Neutrophil (primary cell): ENCODE measurements around the gene PGP.
"Not testable (repeated sequence)": the region's sequence is repeated elsewhere in the genome, so short reads cannot be mapped to it uniquely, and the experiment has no call there.

Experiments used
- H3K27ac ChIP-seq: fragments of 200-600 bp; sonication (generic); 2 replicates; pipeline ENCODE4 v1.5.1; 2016; ENCODE audit warnings: mild to moderate bottlenecking, moderate library complexity
- H3K27me3 ChIP-seq: fragments of 200-600 bp; sonication (generic); 2 replicates; pipeline ENCODE4 v1.6.0; 2016; ENCODE audit warnings: mild to moderate bottlenecking
- H3K36me3 ChIP-seq: fragments of 200-600 bp; sonication (generic); 2 replicates; pipeline ENCODE4 v1.5.1; 2017
- H3K4me1 ChIP-seq, 2 experiments: fragments of 200-600 bp in 1 of 2; sonication (generic) in 1 of 2; 1 replicate in 1 of 2; 2 replicates in 1 of 2; pipeline versions ENCODE4 v1.5.1 to v1.6.1; 2013 to 2016; ENCODE audit warnings: low read depth in 1 of 2, low read length in 1 of 2, mild to moderate bottlenecking in 1 of 2, moderate library complexity in 1 of 2; ENCODE audit not compliant: control insufficient read depth in 1 of 2, insufficient read depth in 1 of 2
- H3K4me3 ChIP-seq, 2 experiments: fragments of 200-600 bp in 1 of 2; sonication (generic) in 1 of 2; 1 replicate in 1 of 2; 2 replicates in 1 of 2; pipeline ENCODE4 v1.5.1; 2013 to 2016; ENCODE audit warnings: low read depth in 1 of 2, low read length in 1 of 2, mild to moderate bottlenecking in 1 of 2, moderate library complexity in 1 of 2
- H3K9me3 ChIP-seq: fragments of 200-600 bp; sonication (generic); 2 replicates; pipeline ENCODE4 v1.5.1; 2016
- TF ChIP-seq, protein P1 (sequence below): fragments of 200-600 bp; sonication (generic); IDR thresholded peaks from 2 replicates; pipeline ENCODE4 v1.5.1; 2016; ENCODE audit warnings: antibody characterized with exemption

Gene PGP

GRCh38 chr16:2214719-2214968 is at the start of gene PGP:
PGP (minus strand) TSS chr16:2214840; CDS start chr16:2214777, 63 bp downstream.
- Histone ChIP-seq H3K9me3 (no peaks in the 10 kb centered on the region), H3K4me3 (peak within 1 kb of the TSS; percentile 68 to 92), H3K4me1 (peaks cover 40 to 41% of the 10 kb centered on the region in 2 experiments), H3K27ac (peak within 1 kb of the TSS; percentile 82), H3K27me3 (no peaks in the 10 kb centered on the region), H3K36me3 (peaks cover 7% of the 10 kb centered on the region)
- TF ChIP-seq, protein P1, sequence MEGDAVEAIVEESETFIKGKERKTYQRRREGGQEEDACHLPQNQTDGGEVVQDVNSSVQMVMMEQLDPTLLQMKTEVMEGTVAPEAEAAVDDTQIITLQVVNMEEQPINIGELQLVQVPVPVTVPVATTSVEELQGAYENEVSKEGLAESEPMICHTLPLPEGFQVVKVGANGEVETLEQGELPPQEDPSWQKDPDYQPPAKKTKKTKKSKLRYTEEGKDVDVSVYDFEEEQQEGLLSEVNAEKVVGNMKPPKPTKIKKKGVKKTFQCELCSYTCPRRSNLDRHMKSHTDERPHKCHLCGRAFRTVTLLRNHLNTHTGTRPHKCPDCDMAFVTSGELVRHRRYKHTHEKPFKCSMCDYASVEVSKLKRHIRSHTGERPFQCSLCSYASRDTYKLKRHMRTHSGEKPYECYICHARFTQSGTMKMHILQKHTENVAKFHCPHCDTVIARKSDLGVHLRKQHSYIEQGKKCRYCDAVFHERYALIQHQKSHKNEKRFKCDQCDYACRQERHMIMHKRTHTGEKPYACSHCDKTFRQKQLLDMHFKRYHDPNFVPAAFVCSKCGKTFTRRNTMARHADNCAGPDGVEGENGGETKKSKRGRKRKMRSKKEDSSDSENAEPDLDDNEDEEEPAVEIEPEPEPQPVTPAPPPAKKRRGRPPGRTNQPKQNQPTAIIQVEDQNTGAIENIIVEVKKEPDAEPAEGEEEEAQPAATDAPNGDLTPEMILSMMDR: no peak

GRCh38 chr16:2263026-2263425 is 48.4 kb upstream of the PGP start:
- H3K27me3 ChIP-seq, H3K9me3 ChIP-seq, H3K4me3 ChIP-seq, H3K27ac ChIP-seq: not testable (repeated sequence)
- Histone ChIP-seq H3K36me3 (peaks cover 55% of the 10 kb centered on the region), H3K4me1 (peaks cover 9 to 11% of the 10 kb centered on the region in 2 experiments)

GRCh38 chr16:2260250-2260649 is 45.6 kb upstream of the PGP start:
- Histone ChIP-seq H3K27ac (no peak overlapping the region), H3K27me3 (no peaks in the 10 kb centered on the region), H3K36me3 (peaks cover 83% of the 10 kb centered on the region), H3K9me3 (no peaks in the 10 kb centered on the region), H3K4me1 (no peaks in the 10 kb centered on the region), H3K4me3 (no peak overlapping the region)
- TF ChIP-seq, protein P1: no peak

DNA sequence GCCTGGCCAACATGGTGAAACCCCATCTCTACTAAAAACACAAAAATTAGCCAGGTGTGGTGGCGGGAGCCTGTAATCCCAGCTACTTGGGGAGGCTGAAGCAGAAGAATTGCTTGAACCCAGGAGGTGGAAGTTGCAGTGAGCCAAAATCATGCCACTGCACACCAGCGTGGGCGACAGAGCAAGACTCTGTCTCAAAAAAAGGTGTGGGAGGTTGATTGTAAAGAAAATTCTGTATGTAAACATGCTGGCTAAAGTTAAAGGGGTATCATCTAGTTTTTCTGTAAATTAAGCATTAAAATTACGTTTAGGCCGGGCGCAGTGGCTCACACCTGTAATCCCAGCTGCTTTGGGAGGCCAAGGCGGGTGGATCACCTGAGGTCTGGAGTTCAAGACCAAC is 43.9 kb upstream of the PGP start:
- H3K36me3 ChIP-seq: peaks cover 92% of the 10 kb centered on the region
- H3K27ac ChIP-seq, H3K4me1 ChIP-seq, H3K9me3 ChIP-seq, H3K27me3 ChIP-seq, H3K4me3 ChIP-seq: not testable (repeated sequence)

GRCh38 chr16:2257726-2258125 is 43.1 kb upstream of the PGP start:
- H3K27ac ChIP-seq: no peak overlapping the region
- no peak overlapping the region for H3K4me3 ChIP-seq
- no peaks in the 10 kb centered on the region for H3K27me3 ChIP-seq
- H3K4me1 ChIP-seq: no peaks in the 10 kb centered on the region
- no peaks in the 10 kb centered on the region for H3K9me3 ChIP-seq
- TF ChIP-seq, protein P1: no peak
- peaks cover 92% of the 10 kb centered on the region for H3K36me3 ChIP-seq

DNA sequence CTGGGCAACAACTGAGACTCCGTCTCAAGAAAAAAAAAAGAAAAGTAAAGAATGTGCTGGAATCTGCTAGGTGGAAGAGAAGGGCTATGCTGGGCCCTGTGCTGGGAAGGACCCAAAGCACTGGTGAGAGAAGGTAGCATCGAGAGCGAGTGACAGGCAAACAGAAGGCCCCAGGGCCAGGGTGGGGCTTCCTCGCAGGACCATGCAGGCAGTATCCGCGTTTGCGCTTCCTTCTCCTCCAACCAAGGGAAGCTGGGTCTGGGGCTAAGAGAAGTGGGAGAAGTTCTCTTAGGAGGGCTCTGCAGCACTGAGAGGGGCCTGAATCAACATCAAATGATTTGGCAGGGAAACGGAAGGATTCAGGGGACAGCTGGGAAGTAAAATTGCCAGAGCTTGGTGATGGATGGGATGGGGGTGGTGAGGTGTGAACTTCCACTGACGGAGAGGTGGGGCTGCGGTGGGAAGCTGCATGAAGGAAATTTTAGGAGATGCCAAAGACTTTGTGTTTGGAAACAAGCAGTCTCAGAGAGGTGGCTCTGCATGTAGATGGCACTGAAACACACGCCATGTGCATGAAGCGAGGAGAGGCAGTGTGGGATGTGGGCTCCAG is 42.0 kb upstream of the PGP start:
- Histone ChIP-seq H3K4me1 (peaks cover 6 to 7% of the 10 kb centered on the region in 2 experiments), H3K27ac (no peak overlapping the region), H3K4me3 (no peak overlapping the region), H3K36me3 (peaks cover 81% of the 10 kb centered on the region), H3K27me3 (no peaks in the 10 kb centered on the region), H3K9me3 (no peaks in the 10 kb centered on the region)
- TF ChIP-seq, protein P1: no peak

DNA sequence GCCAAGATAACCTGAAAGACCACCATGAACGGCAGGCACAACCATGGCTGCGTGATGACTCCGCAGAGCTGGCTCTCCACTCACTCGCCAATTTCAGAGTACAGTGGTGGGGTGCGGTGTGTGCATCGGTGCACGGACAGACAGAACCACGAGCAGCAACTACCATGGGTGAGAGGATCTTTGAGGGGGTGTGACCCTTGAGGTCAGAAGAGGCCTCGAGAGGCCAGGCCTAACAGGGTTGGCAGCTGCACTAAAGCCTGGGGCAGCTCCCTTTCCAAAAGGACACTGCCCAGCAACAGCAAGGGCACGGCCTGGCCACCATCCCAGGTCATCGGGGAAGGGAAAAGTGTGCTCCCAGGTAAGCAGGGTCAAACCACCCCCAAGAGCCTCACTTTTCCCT is 38.7 kb upstream of the PGP start:
- Histone ChIP-seq H3K36me3 (peaks cover 54% of the 10 kb centered on the region), H3K4me3 (no peak overlapping the region), H3K9me3 (no peaks in the 10 kb centered on the region), H3K4me1 (peaks cover 16 to 21% of the 10 kb centered on the region in 2 experiments), H3K27ac (no peak overlapping the region), H3K27me3 (no peaks in the 10 kb centered on the region)
- TF ChIP-seq, protein P1: no peak
